HG02870 (cell line): Measurements from ENCODE around the gene TCERG1L.
"Not testable (repeated sequence)": the region's sequence is repeated elsewhere in the genome, so short reads cannot be mapped to it uniquely, and the experiment has no call there.

ENCODE experiments used
- ATAC-seq: cut with Tn5 transposase; IDR thresholded peaks from one replicate; pipeline ENCODE4 v1.9.1; 2021; ENCODE audit warnings: mild to moderate bottlenecking, moderate library complexity; ENCODE audit not compliant: unreplicated experiment

Gene TCERG1L

DNA sequence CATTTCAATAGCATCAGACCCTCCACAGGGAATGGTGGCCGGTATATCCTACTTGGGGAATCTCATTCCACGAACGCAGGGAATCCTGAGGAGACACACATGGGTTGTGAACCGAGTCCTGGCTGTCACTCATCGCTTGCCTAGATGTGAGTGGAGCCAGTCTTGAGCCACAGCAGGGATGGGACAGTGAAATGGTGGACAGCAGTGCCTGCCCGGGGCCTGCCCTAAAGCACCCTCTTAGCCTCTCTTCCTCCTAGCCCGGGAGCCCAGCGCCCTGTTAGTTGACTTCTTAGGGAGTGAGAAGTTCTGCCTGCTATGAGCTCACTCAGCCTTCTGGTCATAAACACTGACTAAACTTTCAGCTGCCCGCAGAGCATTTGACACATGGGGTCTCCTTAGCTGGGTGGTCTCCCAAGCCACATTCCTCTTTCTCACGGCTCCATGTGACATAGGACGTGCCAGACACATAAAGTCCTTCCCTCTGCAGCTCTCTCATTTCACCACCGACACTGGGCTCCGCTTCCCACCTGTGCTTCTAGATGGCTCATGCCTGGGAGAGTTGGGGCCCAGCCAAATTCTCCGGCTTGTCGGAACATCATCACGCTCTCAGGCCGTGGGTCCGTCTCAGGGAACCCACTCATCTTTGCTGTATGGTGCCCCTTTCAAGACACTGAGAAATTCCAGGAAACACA is 60.9 kb downstream of the TCERG1L start:
- ATAC-seq, result no peak

DNA sequence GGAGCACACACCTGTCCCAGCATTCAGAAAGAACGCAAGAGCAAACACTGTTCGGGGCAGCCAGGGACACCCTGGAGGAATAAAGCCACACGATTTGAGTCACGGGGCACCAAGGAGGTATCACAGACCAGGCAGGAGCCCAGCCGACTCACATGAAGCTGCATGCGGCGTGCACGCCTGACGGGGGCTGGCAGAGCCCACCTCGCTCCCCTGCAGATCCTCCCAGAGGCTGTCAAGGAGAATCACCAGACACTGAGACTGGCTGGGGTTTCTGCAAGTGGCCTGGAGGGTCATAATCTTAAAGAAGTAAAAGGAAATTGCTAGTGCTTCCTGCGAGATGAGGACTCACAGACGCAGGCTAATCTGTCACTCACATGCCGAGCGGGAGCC is 61.6 kb downstream of the TCERG1L start:
- no peak for ATAC-seq

DNA sequence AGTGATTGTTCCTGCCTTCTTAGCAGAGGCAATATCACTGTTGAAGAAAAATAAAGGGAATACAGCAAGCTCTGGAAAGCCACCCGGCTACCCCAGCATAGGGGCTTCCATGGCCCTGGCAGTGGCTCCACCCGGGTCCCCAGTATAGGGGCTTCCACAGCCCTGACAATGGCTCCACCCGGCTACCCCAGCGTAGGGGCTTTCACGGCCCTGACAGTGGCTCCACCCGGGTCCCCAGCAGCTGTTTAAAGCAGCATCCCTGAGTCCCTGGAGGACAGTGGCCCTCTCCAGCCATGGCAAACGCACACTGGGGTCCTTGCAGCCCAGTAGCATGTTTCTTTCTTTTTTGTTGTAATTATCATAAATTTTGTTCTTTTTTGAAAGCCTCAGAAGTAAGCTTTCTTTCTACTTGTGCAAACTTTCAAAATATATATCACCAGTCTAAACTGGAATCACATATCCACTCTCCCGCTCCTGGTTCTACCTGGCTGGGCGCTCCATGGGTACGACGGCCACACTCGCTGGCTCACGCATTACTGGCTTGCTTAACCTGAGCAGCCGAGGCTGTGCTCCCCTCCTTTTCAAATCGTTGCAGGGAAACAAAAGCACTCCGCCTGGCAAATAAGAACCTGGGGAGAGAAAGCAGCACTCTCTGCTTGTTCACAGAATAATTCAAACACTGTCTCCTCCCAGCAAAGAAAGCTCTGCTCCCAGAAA is 62.1 kb downstream of the TCERG1L start:
- ATAC-seq, result no peak

DNA sequence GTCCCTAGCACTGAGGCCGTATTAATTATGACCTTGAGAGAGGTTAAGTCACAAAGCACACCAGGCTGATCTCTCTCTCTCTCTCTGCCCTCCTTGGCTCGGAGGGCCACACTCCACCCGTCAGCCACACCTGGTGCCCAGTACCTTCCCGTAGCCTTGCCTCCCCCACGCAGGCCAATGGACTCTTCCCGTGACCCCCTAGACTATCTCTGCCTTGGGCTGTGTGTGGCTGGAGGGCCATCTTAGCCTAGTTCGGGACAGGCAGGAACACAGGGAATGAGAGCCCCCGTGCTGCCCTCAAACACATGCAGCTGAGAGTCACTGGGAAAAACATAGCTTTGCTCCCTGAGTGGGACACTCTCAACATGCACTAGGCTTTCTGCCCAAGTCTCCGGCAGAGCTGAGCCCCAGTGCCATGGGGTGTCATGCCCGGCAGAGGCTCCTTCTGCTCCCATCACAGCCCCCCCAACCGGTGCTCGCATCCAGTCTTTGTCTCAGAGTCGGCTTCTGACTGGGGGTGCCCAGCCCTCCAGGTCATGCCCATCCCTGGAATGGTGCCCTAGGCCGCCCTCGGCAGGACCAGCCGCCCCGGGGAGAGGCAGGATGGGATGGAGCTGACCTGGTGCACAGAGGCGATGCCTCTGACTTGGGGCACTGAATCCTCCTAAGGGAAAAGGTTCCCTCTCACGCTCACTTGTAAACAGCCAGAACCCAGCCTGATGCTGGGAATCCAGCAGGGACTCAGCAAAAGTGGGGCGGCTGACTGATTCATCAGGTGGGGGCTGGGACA is 63.0 kb downstream of the TCERG1L start:
- no peak for ATAC-seq

DNA sequence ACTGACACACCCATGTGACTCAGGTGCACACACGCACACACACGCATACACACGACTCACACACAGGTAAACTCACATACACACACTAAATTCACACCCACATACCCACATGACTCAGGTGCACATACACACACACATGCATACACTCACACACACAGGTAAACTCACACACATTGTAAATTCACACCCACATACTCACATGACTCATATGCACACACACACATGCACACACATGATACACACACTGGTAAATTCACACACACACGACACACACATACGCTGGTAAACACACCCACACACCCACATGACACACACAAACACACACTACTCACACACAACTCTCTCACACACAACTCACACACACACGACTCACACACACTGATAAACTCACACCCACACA is 63.6 kb downstream of the TCERG1L start:
- no peak for ATAC-seq

DNA sequence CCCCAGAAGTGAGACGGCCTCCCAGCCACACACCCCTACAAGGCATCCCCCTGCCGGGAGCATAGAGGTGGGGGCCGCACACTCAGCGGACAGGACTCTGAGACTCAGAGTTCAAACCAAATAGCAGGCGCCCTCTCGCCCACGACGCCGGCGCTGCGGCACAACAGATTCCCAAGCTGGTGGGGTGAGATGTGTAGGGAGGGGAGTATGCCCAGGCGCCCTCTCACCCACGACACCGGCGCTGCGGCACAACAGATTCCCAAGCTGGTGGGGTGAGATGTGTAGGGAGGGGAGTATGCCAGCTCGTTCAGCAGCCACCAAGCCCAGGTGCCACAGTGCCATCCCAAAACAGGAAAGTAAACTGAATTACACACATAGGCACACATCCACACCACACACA is 64.7 kb downstream of the TCERG1L start:
- ATAC-seq, result no peak

DNA sequence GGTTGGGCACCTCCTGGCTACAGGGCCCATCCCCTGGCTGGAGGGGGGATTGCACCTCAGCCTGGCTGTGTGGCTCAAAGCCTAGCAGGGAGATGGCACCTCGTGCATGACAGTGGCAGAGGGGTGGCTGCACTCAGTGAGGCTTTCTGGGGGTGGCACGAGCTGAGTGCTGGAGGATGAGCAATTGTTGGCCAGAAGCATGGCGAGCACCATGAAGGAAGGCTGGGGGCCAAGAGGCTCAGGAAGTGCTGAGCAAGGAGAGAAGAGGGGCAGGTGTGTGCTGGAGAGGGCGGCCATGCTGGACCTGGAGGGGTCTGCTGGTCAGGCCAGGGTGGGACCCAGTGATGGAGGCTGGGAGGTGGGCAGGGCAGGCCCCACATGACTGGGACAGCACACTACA is 65.4 kb downstream of the TCERG1L start:
- no peak for ATAC-seq

DNA sequence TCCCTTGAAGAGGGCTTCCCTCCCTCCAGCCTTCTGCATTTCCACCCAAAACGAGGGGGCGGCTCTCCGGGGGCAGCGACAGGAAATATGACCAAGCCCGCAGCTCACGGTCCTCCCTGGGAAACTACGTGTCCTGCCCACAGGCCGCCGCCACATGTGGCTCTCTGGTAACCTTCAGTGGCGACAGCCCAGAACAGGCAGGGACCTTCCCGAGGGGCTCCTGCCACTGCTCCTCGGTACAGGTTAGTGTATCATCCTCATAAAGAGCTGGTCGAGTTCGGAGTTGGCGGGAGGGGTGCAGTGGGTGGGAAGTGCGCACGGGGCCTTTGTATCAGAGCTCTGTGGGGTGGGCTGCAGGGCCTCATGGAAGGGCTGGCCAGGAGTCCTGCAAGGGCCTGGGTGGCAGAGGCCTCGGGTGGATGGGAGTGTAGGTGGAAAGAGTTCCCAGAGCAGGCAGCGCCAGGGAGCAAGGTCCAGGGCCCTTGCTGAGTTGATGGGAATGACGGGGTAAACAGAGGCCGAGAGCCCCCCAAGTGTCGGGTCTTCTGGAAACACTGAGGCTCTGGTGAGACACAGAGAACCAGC is 66.0 kb downstream of the TCERG1L start:
- ATAC-seq, result no peak

DNA sequence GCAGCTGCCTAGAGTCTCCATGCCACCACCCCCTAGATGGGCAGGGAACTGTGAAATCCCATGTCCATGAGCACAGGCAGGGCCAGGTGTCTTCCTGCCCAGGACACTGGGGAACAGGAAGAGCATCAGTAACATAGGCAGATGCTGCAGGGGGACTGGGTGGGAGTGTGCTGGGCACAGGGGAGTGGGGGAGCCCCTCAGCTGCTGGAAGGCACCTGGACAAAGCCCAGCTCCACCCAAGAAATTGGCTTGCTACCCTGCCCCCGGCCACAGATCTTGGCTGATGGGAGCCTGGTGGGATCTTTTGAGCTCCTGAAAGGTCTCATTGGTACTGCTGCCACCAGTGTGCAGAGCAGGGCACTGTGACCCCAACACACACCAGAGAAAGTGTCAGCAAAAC is 66.7 kb downstream of the TCERG1L start:
- ATAC-seq, result no peak

DNA sequence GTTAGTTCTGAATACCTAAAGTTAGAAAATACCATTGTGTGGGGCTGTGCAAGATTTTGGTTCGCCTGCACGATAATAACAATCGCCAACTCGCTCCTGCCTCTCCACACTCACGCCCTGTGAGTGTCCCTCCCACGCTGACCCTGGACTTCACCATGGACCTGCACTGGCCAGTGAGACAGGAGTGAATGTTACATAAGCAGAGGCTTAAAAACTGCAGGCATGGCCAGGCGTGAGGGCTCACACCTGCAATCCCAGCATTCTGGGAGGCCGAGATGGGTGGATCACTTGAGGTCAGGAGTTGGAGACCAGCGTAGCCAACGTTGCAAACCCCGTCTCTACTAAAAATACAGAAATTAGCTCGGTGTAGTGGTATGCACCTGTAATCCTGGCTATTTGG is 68.4 kb downstream of the TCERG1L start:
- ATAC-seq, result no peak

DNA sequence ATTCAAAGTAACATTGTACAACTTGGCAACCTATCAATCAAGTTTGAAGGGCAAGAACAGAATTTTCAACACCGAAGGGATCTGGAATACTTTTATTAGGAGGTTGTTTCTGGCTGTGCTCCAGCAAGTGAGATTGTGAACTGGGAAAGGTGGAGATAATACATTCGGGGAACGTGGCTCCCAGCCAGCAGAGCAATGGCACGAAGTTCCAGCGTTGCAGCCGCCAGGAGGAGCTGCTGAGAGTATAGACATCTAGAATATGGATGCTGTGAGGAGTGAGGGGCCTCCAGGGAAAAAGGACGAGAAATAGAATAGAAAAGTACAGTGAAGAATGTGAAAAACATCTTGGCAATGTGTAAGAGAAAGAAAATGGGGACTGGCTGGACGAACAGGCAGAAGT is 69.5 kb downstream of the TCERG1L start:
- no peak for ATAC-seq

DNA sequence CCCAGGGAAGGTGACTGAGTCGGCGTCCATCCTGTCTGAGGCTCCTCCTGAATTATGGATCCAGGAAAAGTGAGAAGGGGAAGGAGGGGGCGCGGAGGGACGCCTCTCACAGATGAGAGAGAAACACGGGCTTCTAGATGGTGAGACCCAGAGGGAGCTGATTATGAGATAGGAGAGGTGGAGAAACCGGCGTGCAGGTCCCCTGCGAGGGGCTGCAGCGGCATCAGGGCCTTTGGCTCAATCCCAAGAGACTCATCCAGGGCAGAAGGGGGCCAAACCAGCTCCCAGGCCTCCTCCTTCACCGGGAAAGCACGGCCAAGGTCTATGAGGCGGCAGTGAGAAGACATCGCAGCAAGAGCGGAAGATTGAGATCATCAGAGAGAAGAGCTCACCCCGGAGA is 70.8 kb downstream of the TCERG1L start:
- ATAC-seq, result no peak

DNA sequence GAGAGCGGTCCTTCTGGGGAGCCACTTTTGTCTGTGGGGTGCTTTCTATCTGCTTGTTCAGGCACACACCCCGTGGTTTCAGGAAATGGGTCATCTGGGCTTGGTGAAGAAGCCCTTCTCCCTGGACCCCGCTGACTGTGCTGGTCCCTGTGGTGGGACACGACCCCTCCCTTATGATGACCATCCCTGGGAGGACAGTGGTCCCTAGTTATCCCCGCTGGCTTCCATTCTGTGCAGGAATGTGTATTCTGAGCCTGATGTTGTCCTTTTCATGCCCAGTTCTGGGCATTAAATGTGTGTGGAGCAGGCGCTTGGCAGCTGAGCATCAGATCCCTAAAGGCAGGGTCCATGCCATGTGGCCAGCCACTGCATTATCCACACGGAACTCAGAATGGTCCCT is 71.6 kb downstream of the TCERG1L start:
- ATAC-seq, result no peak

DNA sequence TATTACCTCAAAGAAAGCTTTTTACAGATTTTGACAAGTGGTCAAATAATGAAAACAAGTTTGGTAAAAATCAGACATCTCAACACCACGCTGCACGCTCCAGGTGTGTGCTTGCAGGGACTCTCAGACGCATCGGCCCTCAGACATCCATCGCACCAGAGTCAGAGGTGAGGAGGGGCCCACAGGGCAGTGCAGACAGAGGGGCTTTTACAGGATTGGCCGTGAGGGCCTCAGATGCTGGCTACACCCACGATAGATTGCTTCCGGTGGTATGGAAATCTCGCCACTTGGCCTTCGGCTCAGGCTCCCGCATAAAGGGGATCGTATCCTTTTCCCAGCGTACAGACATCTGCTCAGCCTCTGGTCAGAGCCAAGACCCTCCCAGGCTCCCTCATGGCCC is 72.1 kb downstream of the TCERG1L start:
- ATAC-seq, result no peak

DNA sequence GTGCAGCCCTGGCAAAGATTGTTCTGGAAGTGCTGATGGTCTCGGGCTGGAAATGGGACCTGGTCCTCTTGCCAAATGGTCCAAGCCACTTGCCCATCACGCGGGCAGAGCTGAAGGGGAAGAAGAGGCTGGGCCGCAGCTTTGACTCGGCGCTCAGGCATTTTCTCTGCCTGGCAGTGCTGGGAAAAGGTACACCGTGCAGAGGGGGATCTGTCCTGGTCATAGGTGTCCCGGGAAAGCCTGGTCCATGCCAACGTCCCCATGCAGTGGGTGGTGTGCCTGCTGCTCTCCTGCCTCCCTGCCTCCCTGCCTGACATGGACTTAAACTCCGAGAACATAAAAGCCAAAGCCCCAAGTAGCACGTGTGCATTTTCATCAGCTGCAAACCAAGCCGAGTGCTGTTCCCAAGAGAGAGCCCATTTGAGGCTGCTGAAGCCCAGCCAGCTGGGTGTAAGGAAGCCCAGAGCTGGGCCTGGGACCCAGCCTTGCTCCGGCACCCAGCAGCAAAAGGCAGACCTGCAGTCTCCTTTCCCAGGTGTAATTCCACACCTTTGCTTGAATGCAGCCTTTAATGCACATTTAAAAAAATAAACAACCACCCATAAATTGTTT is 72.7 kb downstream of the TCERG1L start:
- ATAC-seq, result no peak

DNA sequence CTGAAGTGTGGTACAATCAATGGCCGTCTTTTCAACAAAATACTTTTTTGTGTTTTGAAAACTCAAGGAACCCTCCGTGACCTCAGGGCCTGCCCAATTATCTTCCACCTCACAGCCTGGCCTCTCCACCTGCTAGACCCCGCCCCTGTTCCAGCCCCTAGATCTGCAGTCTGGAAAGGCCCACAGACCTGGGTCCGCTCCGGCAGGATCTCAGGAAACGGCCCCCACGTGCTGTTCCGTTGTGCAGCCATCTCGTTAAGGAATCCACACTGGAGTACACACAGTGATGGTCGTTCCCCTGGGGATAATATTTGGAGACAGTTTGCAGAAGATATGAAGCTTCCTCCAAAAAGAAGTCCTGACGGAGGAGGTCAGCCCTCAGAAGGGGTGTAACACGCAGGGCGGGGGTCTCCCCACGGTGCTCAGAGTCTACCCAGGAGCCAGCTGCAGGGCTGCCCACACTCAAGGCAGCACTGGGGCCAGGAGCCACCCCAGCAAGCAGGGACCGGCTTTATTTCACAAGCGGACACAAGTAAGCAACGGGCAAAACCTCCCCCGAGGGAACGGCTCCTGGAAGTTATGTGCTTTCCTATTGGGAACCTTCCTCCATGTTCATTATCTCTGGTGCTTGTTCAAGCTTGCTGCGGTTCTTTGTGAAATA is 73.4 kb downstream of the TCERG1L start:
- no peak for ATAC-seq

DNA sequence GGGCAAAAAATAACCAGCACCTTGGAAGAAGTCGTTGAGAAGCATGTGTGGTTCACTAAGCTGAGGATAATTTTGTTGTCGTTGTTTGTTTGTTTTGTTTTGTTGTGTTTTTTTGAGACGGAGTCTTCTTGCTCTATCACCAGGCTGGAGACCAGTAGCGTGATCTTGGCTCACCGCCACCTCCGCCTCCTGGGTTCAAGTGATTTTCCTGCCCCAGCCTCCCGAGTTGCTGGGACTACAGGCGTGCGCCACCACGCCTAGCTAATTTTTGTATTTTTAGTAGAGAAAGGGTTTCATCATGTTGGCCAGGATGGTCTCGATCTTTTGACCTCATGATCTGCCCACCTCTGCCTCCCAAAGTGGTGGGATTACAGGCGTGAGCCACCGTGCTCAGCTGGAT is 76.9 kb downstream of the TCERG1L start:
- ATAC-seq, result not testable (repeated sequence)

DNA sequence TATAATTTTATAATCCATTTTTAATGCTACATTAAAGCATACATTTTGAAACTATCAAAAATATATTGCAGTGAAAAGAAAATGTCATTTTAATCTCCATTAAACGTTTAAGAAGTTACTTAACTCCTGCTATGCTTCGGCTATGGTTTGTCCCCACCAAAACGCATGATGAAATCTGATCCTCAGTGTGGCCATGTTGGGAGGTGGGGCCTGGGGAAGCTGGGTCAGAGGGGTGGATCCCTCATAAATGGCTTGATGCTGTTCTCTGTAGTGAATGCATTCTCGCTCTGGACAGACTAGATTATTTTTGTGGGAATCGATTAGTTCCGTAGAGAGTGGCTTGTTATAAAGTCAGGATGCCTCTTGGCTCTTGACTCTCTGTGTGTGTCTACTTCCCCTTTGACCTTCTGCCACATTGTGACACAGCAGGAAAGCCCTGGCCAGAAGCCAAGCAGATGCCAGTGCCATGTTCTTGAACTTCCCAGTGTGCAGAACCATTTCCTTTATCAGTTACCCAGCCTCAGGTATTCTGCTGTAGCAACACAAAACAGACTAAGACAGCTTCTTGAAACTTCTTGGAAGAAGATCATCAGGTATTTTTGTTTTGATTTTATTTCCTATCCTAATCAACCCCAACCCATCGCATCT is 77.8 kb downstream of the TCERG1L start:
- no peak for ATAC-seq

DNA sequence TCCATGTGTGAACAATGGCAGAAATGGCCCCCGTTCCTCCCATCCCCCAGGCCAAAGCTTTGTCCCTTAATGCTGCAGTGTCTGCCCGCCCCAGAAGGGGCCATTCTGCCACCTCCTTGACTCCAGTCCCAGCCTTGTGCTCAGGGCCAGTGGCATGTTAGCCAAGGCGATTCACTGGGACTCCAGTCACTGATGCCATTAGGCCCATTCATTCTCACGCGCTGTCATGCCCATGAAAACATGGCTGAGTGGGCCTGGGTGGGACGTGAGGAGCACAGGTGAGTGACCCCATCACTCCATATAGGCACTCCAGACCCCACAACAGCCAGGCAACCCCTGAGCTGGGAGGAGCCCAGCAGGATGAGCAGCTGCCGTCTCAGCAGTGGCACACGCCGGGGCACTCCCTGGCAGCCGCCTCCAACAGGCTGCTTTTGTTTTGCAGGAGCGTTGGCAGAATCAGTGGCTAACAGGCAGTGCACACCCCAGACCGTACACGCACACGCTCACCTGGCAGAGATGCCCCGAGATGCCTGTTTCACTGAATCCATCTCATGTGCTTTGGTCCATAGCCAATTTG is 79.5 kb downstream of the TCERG1L start:
- ATAC-seq, result no peak
